Urothelium cell line (cell line): ENCODE results near the gene ASXL3.
A peak's percentile ranks its signal among the peaks of the same experiment; 100 is the strongest.

Source experiments
- DNase-seq: peaks from one replicate; pipeline ENCODE4 v3.0.0; 2011; ENCODE audit warnings: low spot score, mixed read lengths
- FAIRE-seq: peaks from 2 replicates; lab custom pipeline; 2011; peaks lifted over from hg19 to GRCh38; lab: Jason Lieb, UNC

The ASXL3 gene

GRCh38 chr18:33581856-33582255, 3.8 kb downstream of the ASXL3 start:
- no peak for DNase-seq
- no peak for FAIRE-seq

- no peak for DNase-seq
- FAIRE-seq = no peak
These were observed 5.9 kb downstream of the ASXL3 start for GRCh38 chr18:33583901-33584300.

- FAIRE-seq (no peak), DNase-seq (no peak)
These were observed 6.8 kb downstream of the ASXL3 start for GRCh38 chr18:33584548-33585430.

- DNase-seq = no peak
- no peak for FAIRE-seq
These were observed 7.4 kb downstream of the ASXL3 start for GRCh38 chr18:33585431-33585775.

GRCh38 chr18:33588361-33588760, 10.3 kb downstream of the ASXL3 start:
- FAIRE-seq (no peak), DNase-seq (no peak)

- FAIRE-seq (no peak), DNase-seq (no peak)
These were observed 15.2 kb downstream of the ASXL3 start for GRCh38 chr18:33593261-33593660.

- DNase-seq = no peak
- no peak for FAIRE-seq
These were observed 16.8 kb downstream of the ASXL3 start for GRCh38 chr18:33594799-33595198.

- no peak for FAIRE-seq
These were observed 18.3 kb downstream of the ASXL3 start for GRCh38 chr18:33596178-33596854.

GRCh38 chr18:33600846-33601245, 22.8 kb downstream of the ASXL3 start:
- FAIRE-seq = no peak
- no peak for DNase-seq

More at GRCh38 chr18:33596178-33596854, 18.3 kb downstream of the ASXL3 start:
- DNase-seq = peak; percentile 1

GRCh38 chr18:33603454-33603853, 25.4 kb downstream of the ASXL3 start:
- DNase-seq = no peak
- FAIRE-seq = no peak

- no peak for DNase-seq
- no peak for FAIRE-seq
These were observed 27.2 kb downstream of the ASXL3 start for GRCh38 chr18:33605250-33605649.

- FAIRE-seq (no peak), DNase-seq (no peak)
These were observed 28.6 kb downstream of the ASXL3 start for GRCh38 chr18:33606621-33607020.

- DNase-seq = no peak
- no peak for FAIRE-seq
These were observed 33.6 kb downstream of the ASXL3 start for GRCh38 chr18:33611525-33612135.

- FAIRE-seq (no peak), DNase-seq (no peak)
These were observed 34.6 kb downstream of the ASXL3 start for GRCh38 chr18:33612632-33613031.

- DNase-seq = no peak
- FAIRE-seq = no peak
These were observed 38.5 kb downstream of the ASXL3 start for GRCh38 chr18:33616556-33616955.

- DNase-seq (no peak), FAIRE-seq (no peak)
These were observed 49.1 kb downstream of the ASXL3 start for GRCh38 chr18:33627114-33627513.

GRCh38 chr18:33630476-33630875, 52.5 kb downstream of the ASXL3 start:
- DNase-seq = no peak
- FAIRE-seq = no peak

- FAIRE-seq (no peak), DNase-seq (no peak)
These were observed 63.1 kb downstream of the ASXL3 start for GRCh38 chr18:33641141-33641540.

- DNase-seq (no peak), FAIRE-seq (no peak)
These were observed 66.5 kb downstream of the ASXL3 start for GRCh38 chr18:33644494-33644893.

GRCh38 chr18:33647365-33647764, 69.3 kb downstream of the ASXL3 start:
- FAIRE-seq (no peak), DNase-seq (no peak)

- no peak for FAIRE-seq
These were observed 74.6 kb downstream of the ASXL3 start for GRCh38 chr18:33652635-33653034.

GRCh38 chr18:33653231-33653630, 75.2 kb downstream of the ASXL3 start:
- DNase-seq (no peak), FAIRE-seq (no peak)

More at GRCh38 chr18:33652635-33653034, 74.6 kb downstream of the ASXL3 start:
- DNase-seq = no peak
